Cardiac muscle cell (in vitro differentiated cells and primary cell): Measurements from ENCODE around the gene STX3. TPM values are rescaled to one million over a fixed set of nuclear protein-coding genes. Genes with fewer than 3 reads are reported as not detected.
"Not testable (repeated sequence)": the region's sequence is repeated elsewhere in the genome, so short reads cannot be mapped to it uniquely, and the experiment has no call there.

ENCODE experiments used
- DNase-seq, 2 donors: peaks; one replicate each; pipeline versions ENCODE4 v3.0.0 to v3.0.0-alpha.2; 2010 to 2017; ENCODE audit warnings: low read depth in 1 of 2, low spot score in 1 of 2
- H3K27ac ChIP-seq: fragments of 200-600 bp; sonication (generic); 2 replicates; pipeline ENCODE4 v1.5.1; 2016
- H3K27me3 ChIP-seq: fragments of 200-600 bp; sonication (generic); 2 replicates; pipeline ENCODE4 v1.6.0; 2016; ENCODE audit warnings: control low read depth
- H3K36me3 ChIP-seq: fragments of 200-600 bp; sonication (generic); 2 replicates; pipeline ENCODE4 v1.5.1; 2016; ENCODE audit warnings: control low read depth
- H3K4me1 ChIP-seq: fragments of 200-600 bp; sonication (generic); 2 replicates; pipeline ENCODE4 v1.8.1; 2017; ENCODE audit warnings: low read depth, mild to moderate bottlenecking, mixed run types
- H3K4me3 ChIP-seq: fragments of 200-600 bp; sonication (generic); 2 replicates; pipeline ENCODE4 v1.5.1; 2016; ENCODE audit warnings: mild to moderate bottlenecking
- H3K9me3 ChIP-seq: fragments of 200-600 bp; sonication (generic); 2 replicates; pipeline ENCODE4 v1.5.1; 2017; ENCODE audit warnings: low read depth, mild to moderate bottlenecking, control low read depth
- CTCF ChIP-seq: IDR thresholded peaks from 2 replicates; pipeline ENCODE4 v1.5.1; 2012; ENCODE audit warnings: low read depth, mild to moderate bottlenecking, low read length
- polyA plus RNA-seq: library from polyadenylated mRNA; unstranded; fragments of >200 nt; fragmentation: Nextera tagmentation; extraction: Ambion mirVana; gene quantifications from 2 replicates; pipeline ENCODE4 v1.2.1, GENCODE V29; 2016
- total RNA-seq: library from RNA; depleted of rRNA; stranded (reverse); fragments of >200 nt; gene quantifications from 2 replicates; pipeline ENCODE4 v1.2.3, GENCODE V29; 2016

Gene STX3
- total and polyA plus RNA-seq, 2 experiments from 2014 or later, result 21.7 to 32.5 TPM

GRCh38 chr11:59849129-59849528, 94.0 kb downstream of the STX3 start:
- TF ChIP-seq CTCF, result no peak
- H3K27me3 ChIP-seq, result no peaks in the 10 kb centered on the region
- DNase-seq, result no peak

GRCh38 chr11:59849551-59849950, 94.4 kb downstream of the STX3 start:
- not testable (repeated sequence) for H3K4me1 ChIP-seq, H3K27me3 ChIP-seq, H3K27ac ChIP-seq, H3K4me3 ChIP-seq, H3K36me3 ChIP-seq, DNase-seq, H3K9me3 ChIP-seq

More at GRCh38 chr11:59849129-59849528, 94.0 kb downstream of the STX3 start:
- Histone ChIP-seq H3K4me3 (no peak overlapping the region), H3K4me1 (peaks cover 2% of the 10 kb centered on the region), H3K36me3 (no peaks in the 10 kb centered on the region), H3K27ac (no peak overlapping the region), H3K9me3 (no peaks in the 10 kb centered on the region)

- H3K27me3 ChIP-seq, H3K4me1 ChIP-seq, H3K27ac ChIP-seq, H3K9me3 ChIP-seq, H3K4me3 ChIP-seq, H3K36me3 ChIP-seq, DNase-seq: not testable (repeated sequence)
Measured at GRCh38 chr11:59851416-59851815, 96.2 kb downstream of the STX3 start.

GRCh38 chr11:59854871-59855270, 99.7 kb downstream of the STX3 start:
- DNase-seq, result no peak
- H3K4me1 ChIP-seq, result no peaks in the 10 kb centered on the region
- H3K27me3 ChIP-seq, result no peaks in the 10 kb centered on the region
- TF ChIP-seq CTCF, result no peak
- H3K9me3 ChIP-seq, result no peaks in the 10 kb centered on the region
- H3K36me3 ChIP-seq, result no peaks in the 10 kb centered on the region
- H3K27ac ChIP-seq, result no peak overlapping the region
- H3K4me3 ChIP-seq, result no peak overlapping the region

Other genes with a start within 250 kb of the STX3 start
- not detected in 2 replicates for gene OR4D9, start 243.8 kb upstream of the STX3 start, total RNA-seq
- not detected in 2 replicates for gene OR4D9, start 243.8 kb upstream of the STX3 start, polyA plus RNA-seq
- gene OSBP, start 139.6 kb upstream of the STX3 start, total RNA-seq, result 20.6 and 27.3 TPM in 2 replicates
- gene OSBP, start 139.6 kb upstream of the STX3 start, polyA plus RNA-seq, result 30.7 and 39.8 TPM in 2 replicates
- 7.9 and 10.9 TPM in 2 replicates for gene PATL1, start 86.3 kb upstream of the STX3 start, total RNA-seq
- gene PATL1, start 86.3 kb upstream of the STX3 start, polyA plus RNA-seq, result 11.4 and 15.8 TPM in 2 replicates
- gene OR10V1, start 41.5 kb upstream of the STX3 start, total RNA-seq, result not detected in 2 replicates
- not detected in 2 replicates for gene OR10V1, start 41.5 kb upstream of the STX3 start, polyA plus RNA-seq
- 73.1 and 73.8 TPM in 2 replicates for gene MRPL16, start 55.4 kb downstream of the STX3 start, total RNA-seq
- gene MRPL16, start 55.4 kb downstream of the STX3 start, polyA plus RNA-seq, result 93.7 and 101 TPM in 2 replicates
- 0.69 TPM in 1 of 2 replicates, not detected in the other for gene CBLIF, start 90.1 kb downstream of the STX3 start, total RNA-seq
- not detected in 2 replicates for gene CBLIF, start 90.1 kb downstream of the STX3 start, polyA plus RNA-seq
- gene TCN1, start 111.1 kb downstream of the STX3 start, total RNA-seq, result not detected in 2 replicates
- gene TCN1, start 111.1 kb downstream of the STX3 start, polyA plus RNA-seq, result not detected in 2 replicates
- not detected in 2 replicates for gene OOSP3, start 123.4 kb downstream of the STX3 start, total RNA-seq
- gene OOSP3, start 123.4 kb downstream of the STX3 start, polyA plus RNA-seq, result not detected in 2 replicates
- 0.48 TPM in 1 of 2 replicates, not detected in the other for gene OOSP1, start 183.1 kb downstream of the STX3 start, total RNA-seq
- gene OOSP1, start 183.1 kb downstream of the STX3 start, polyA plus RNA-seq, result 0.71 and 0.91 TPM in 2 replicates
- gene OOSP4A, start 208.7 kb downstream of the STX3 start, total RNA-seq, result not detected in 2 replicates
- gene OOSP4A, start 208.7 kb downstream of the STX3 start, polyA plus RNA-seq, result not detected in 2 replicates